Neural cell (in vitro differentiated cells): Measurements from ENCODE around the gene BRCA2. TPM values are rescaled to one million over a fixed set of nuclear protein-coding genes. Genes with fewer than 3 reads are reported as not detected.

Experiments used
- H2AFZ ChIP-seq: fragments of 200-600, 300-800 bp; sonication (generic), shearing (Covaris generic); 2 replicates; pipeline ENCODE4 v1.6.0; 2014; ENCODE audit warnings: low read depth, mild to moderate bottlenecking, antibody characterized with exemption, low read length, moderate library complexity
- H3F3A ChIP-seq: fragments of 200-600 bp; shearing (Covaris generic); 2 replicates; pipeline ENCODE4 v1.6.1; 2016; ENCODE audit warnings: mild to moderate bottlenecking, moderate library complexity, mixed read lengths, antibody characterized with exemption, low read length; ENCODE audit not compliant: insufficient read depth, poor library complexity, severe bottlenecking
- H3K27ac ChIP-seq: fragments of 200-600, 300-800 bp; sonication (generic), shearing (Covaris generic); 2 replicates; pipeline ENCODE4 v1.5.1; 2014; ENCODE audit warnings: mild to moderate bottlenecking, low read length, moderate library complexity
- H3K27me3 ChIP-seq: fragments of 300-800, 200-600 bp; sonication (generic), shearing (Covaris generic); 2 replicates; pipeline ENCODE4 v1.6.0; 2014; ENCODE audit warnings: mild to moderate bottlenecking, low read depth, low read length, moderate library complexity; ENCODE audit not compliant: insufficient read depth
- H3K36me3 ChIP-seq: fragments of 300-800, 200-600 bp; sonication (generic), shearing (Covaris generic); 2 replicates; pipeline ENCODE4 v1.5.1; 2014; ENCODE audit warnings: mild to moderate bottlenecking, antibody characterized with exemption, low read length, moderate library complexity; ENCODE audit not compliant: insufficient read depth
- H3K4me2 ChIP-seq: fragments of 300-800, 200-600 bp; sonication (generic), shearing (Covaris generic); 2 replicates; pipeline ENCODE4 v1.6.0; 2014; ENCODE audit warnings: mild to moderate bottlenecking, low read length
- H3K4me3 ChIP-seq: fragments of 300-800, 200-600 bp; sonication (generic), shearing (Covaris generic); 2 replicates; pipeline ENCODE4 v1.5.1; 2014; ENCODE audit warnings: mild to moderate bottlenecking, low read length, moderate library complexity
- H3K79me2 ChIP-seq: fragments of 200-600 bp; shearing (Covaris generic); replicated peaks from 2 replicates; pipeline ENCODE4 v1.6.0; 2014; ENCODE audit warnings: mild to moderate bottlenecking, low read length, moderate library complexity; ENCODE audit not compliant: insufficient read depth
- H3K9ac ChIP-seq: fragments of 300-800, 200-600 bp; sonication (generic), shearing (Covaris generic); 2 replicates; pipeline ENCODE4 v1.6.1; 2016; ENCODE audit warnings: mild to moderate bottlenecking, low read length, mixed read lengths
- H3K9me2 ChIP-seq: fragments of 200-600 bp; shearing (Covaris generic); 2 replicates; pipeline ENCODE4 v1.6.1; 2016; ENCODE audit warnings: mild to moderate bottlenecking, low read length, mixed read lengths; ENCODE audit not compliant: insufficient read depth
- H3K9me3 ChIP-seq: fragments of 200-600, 300-800 bp; sonication (generic), shearing (Covaris generic); 2 replicates; pipeline ENCODE4 v1.6.1; 2016; ENCODE audit warnings: mild to moderate bottlenecking, mixed run types, low read length, moderate library complexity, mixed read lengths
- H4K20me1 ChIP-seq: fragments of 200-600 bp; shearing (Covaris generic); 2 replicates; pipeline ENCODE4 v1.6.1; 2016; ENCODE audit warnings: mild to moderate bottlenecking, mixed run types; ENCODE audit not compliant: insufficient read depth
- EP300 ChIP-seq: fragments of 450-650 bp; conservative IDR thresholded peaks from 2 replicates; pipeline ENCODE4 v1.6.1; 2014; ENCODE audit warnings: antibody characterized with exemption, mild to moderate bottlenecking, moderate library complexity; ENCODE audit not compliant: poor library complexity, severe bottlenecking
- EZH2 ChIP-seq: fragments of 200-600, 300-800 bp; shearing (Covaris generic), sonication (generic); IDR thresholded peaks from 2 replicates; pipeline ENCODE4 v1.6.1; 2014; ENCODE audit warnings: antibody characterized with exemption, low read length, borderline replicate concordance, mild to moderate bottlenecking; ENCODE audit not compliant: insufficient read depth, poor library complexity, severe bottlenecking
- MXI1 ChIP-seq: fragments of 450-650 bp; conservative IDR thresholded peaks from 2 replicates; pipeline ENCODE4 v1.6.1; 2014; ENCODE audit warnings: antibody characterized with exemption, mild to moderate bottlenecking; ENCODE audit not compliant: poor library complexity, severe bottlenecking
- POLR2AphosphoS5 ChIP-seq: IDR thresholded peaks from 2 replicates; pipeline ENCODE4 v1.6.1; 2012
- RAD21 ChIP-seq: fragments of 450-650 bp; conservative IDR thresholded peaks from 2 replicates; pipeline ENCODE4 v1.6.1; 2014; ENCODE audit warnings: antibody characterized with exemption, mild to moderate bottlenecking, moderate library complexity
- SMC3 ChIP-seq: fragments of 450-650 bp; conservative IDR thresholded peaks from 2 replicates; pipeline ENCODE4 v1.6.1; 2014; ENCODE audit warnings: antibody characterized with exemption, mild to moderate bottlenecking, moderate library complexity; ENCODE audit not compliant: poor library complexity
- TAF1 ChIP-seq: IDR thresholded peaks from 2 replicates; pipeline ENCODE4 v1.6.1; 2012; ENCODE audit warnings: low read depth
- polyA plus RNA-seq: library from polyadenylated mRNA; depleted of rRNA; stranded (reverse); fragments of >200 nt; gene quantifications from 2 replicates; pipeline ENCODE4 v1.2.3, GENCODE V29; 2014
- TF ChIP-seq, protein P1 (sequence below): IDR thresholded peaks from 2 replicates; pipeline ENCODE4 v1.6.1; 2012; ENCODE audit warnings: borderline replicate concordance
- TF ChIP-seq, protein P2 (sequence below): fragments of 450-650 bp; IDR thresholded peaks from 2 replicates; pipeline ENCODE4 v1.5.1; 2014; ENCODE audit warnings: antibody characterized with exemption, mild to moderate bottlenecking, moderate library complexity; ENCODE audit not compliant: poor library complexity, severe bottlenecking

Gene BRCA2
- polyA plus RNA-seq, 1 donor from 2014 or later: 0.11 TPM

DNA sequence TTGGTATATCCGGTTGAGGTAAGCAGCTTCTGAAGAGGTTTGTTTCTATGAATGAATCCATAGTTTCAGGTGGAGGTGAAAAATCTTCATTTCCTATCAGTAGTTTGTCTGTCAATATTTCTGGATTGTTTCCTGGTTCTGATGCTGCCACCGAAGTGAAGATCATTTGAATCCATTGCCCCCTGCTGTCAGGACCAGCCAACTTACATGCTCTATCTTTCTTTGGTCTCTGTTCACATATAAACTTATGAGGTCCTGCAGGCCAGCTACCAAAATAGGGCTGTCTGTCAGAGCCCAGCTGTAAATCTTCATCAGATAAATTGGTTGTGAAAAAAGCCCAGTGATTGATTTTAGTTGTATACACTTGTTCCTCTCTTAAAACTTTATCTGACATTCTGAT lies 127.8 kb downstream of the BRCA2 start:
- no peak overlapping the region for H3K4me2 ChIP-seq
- H3K9ac ChIP-seq: no peak overlapping the region
- TF ChIP-seq, protein P1, sequence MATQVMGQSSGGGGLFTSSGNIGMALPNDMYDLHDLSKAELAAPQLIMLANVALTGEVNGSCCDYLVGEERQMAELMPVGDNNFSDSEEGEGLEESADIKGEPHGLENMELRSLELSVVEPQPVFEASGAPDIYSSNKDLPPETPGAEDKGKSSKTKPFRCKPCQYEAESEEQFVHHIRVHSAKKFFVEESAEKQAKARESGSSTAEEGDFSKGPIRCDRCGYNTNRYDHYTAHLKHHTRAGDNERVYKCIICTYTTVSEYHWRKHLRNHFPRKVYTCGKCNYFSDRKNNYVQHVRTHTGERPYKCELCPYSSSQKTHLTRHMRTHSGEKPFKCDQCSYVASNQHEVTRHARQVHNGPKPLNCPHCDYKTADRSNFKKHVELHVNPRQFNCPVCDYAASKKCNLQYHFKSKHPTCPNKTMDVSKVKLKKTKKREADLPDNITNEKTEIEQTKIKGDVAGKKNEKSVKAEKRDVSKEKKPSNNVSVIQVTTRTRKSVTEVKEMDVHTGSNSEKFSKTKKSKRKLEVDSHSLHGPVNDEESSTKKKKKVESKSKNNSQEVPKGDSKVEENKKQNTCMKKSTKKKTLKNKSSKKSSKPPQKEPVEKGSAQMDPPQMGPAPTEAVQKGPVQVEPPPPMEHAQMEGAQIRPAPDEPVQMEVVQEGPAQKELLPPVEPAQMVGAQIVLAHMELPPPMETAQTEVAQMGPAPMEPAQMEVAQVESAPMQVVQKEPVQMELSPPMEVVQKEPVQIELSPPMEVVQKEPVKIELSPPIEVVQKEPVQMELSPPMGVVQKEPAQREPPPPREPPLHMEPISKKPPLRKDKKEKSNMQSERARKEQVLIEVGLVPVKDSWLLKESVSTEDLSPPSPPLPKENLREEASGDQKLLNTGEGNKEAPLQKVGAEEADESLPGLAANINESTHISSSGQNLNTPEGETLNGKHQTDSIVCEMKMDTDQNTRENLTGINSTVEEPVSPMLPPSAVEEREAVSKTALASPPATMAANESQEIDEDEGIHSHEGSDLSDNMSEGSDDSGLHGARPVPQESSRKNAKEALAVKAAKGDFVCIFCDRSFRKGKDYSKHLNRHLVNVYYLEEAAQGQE: no peak
- TF ChIP-seq POLR2AphosphoS5 (no peak), TAF1 (no peak), SMC3 (no peak), EP300 (no peak), RAD21 (no peak)
- TF ChIP-seq, protein P2, sequence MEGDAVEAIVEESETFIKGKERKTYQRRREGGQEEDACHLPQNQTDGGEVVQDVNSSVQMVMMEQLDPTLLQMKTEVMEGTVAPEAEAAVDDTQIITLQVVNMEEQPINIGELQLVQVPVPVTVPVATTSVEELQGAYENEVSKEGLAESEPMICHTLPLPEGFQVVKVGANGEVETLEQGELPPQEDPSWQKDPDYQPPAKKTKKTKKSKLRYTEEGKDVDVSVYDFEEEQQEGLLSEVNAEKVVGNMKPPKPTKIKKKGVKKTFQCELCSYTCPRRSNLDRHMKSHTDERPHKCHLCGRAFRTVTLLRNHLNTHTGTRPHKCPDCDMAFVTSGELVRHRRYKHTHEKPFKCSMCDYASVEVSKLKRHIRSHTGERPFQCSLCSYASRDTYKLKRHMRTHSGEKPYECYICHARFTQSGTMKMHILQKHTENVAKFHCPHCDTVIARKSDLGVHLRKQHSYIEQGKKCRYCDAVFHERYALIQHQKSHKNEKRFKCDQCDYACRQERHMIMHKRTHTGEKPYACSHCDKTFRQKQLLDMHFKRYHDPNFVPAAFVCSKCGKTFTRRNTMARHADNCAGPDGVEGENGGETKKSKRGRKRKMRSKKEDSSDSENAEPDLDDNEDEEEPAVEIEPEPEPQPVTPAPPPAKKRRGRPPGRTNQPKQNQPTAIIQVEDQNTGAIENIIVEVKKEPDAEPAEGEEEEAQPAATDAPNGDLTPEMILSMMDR: no peak
- no peaks in the 10 kb centered on the region for H3K9me2 ChIP-seq
- H3K79me2 ChIP-seq: no peaks in the 10 kb centered on the region
- no peaks in the 10 kb centered on the region for H3K27me3 ChIP-seq
- H3K36me3 ChIP-seq: no peaks in the 10 kb centered on the region
- H3F3A ChIP-seq: no peaks in the 10 kb centered on the region
- no peaks in the 10 kb centered on the region for H4K20me1 ChIP-seq
- no peak overlapping the region for H3K27ac ChIP-seq
- no peak overlapping the region for H2AFZ ChIP-seq
- no peaks in the 10 kb centered on the region for H3K9me3 ChIP-seq
- H3K4me3 ChIP-seq: no peak overlapping the region

DNA sequence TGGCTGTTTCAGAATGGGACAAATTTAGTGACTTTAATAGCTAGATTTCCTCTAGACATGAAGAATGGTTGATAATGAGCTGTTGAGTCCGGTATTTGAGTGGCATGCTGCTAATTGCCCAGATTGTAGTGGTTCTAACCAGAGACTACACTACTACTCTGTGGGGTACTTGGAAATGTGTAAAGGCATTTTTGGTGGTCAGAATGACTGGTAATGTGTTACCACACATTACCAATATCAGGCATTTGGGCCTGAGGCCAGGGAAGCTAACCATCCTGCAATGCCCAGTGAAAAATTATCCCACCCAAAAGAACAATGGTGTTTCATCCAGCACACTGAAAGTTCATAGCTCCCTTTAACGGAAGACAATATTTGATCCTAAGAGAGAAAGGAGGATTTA lies 130.2 kb downstream of the BRCA2 start:
- no peak overlapping the region for H3K4me2 ChIP-seq
- H3K9me3 ChIP-seq: no peaks in the 10 kb centered on the region
- H3K79me2 ChIP-seq: no peaks in the 10 kb centered on the region
- H3K9ac ChIP-seq: no peak overlapping the region
- H4K20me1 ChIP-seq: no peaks in the 10 kb centered on the region
- no peaks in the 10 kb centered on the region for H3F3A ChIP-seq
- no peak overlapping the region for H2AFZ ChIP-seq
- no peaks in the 10 kb centered on the region for H3K27me3 ChIP-seq
- TF ChIP-seq, protein P2: no peak
- TF ChIP-seq, protein P1: no peak
- TF ChIP-seq EP300 (no peak), TAF1 (no peak), MXI1 (no peak), RAD21 (no peak), POLR2AphosphoS5 (no peak), SMC3 (no peak), EZH2 (no peak)
- H3K36me3 ChIP-seq: no peaks in the 10 kb centered on the region
- no peak overlapping the region for H3K27ac ChIP-seq
- no peaks in the 10 kb centered on the region for H3K9me2 ChIP-seq
- no peak overlapping the region for H3K4me3 ChIP-seq
